Measurements from ENCODE around the gene IFT88.

IFT88 gene

GRCh38 chr13:20717581-20718542 is 150.9 kb downstream of the IFT88 start:
- DNase-seq, result no peak

GRCh38 chr13:20718958-20719566 is 152.1 kb downstream of the IFT88 start:
- no peak for DNase-seq

GRCh38 chr13:20719783-20720182 is 152.8 kb downstream of the IFT88 start:
- DNase-seq, result no peak

GRCh38 chr13:20720499-20720898 is 153.5 kb downstream of the IFT88 start:
- DNase-seq, result no peak

GRCh38 chr13:20721058-20721453 is 154.1 kb downstream of the IFT88 start:
- no peak for DNase-seq

GRCh38 chr13:20721454-20722357 is 154.7 kb downstream of the IFT88 start:
- DNase-seq, result no peak

- DNase-seq, result no peak
These were observed 160.9 kb downstream of the IFT88 start for GRCh38 chr13:20727856-20728255.

- DNase-seq, result no peak
These were observed 161.8 kb downstream of the IFT88 start for GRCh38 chr13:20728579-20729311.

GRCh38 chr13:20729633-20730585 is 163.0 kb downstream of the IFT88 start:
- DNase-seq, result no peak

GRCh38 chr13:20738616-20739015 is 171.7 kb downstream of the IFT88 start:
- no peak for DNase-seq

GRCh38 chr13:20740021-20740420 is 173.1 kb downstream of the IFT88 start:
- DNase-seq, result no peak
